K562 (cell line): ENCODE results near the gene AGK. TPM values are rescaled to one million over a fixed set of nuclear protein-coding genes. Genes with fewer than 3 reads are reported as not detected.

Experiments used
- ATF1 ChIP-seq, 2 experiments: fragments of 450-650 bp in 1 of 2; IDR thresholded peaks; 2 replicates each; pipeline ENCODE4 v1.6.1; 2016; ENCODE audit warnings: missing compliant biosample characterization in 1 of 2, missing genetic modification characterization in 1 of 2
- BMI1 ChIP-seq: fragments of 150-350 bp; IDR thresholded peaks from 2 replicates; pipeline ENCODE4 v1.6.1; 2014; ENCODE audit warnings: low read length
- CEBPZ ChIP-seq: fragments of 150-350 bp; IDR thresholded peaks from 2 replicates; pipeline ENCODE4 v1.6.1; 2014; ENCODE audit warnings: low read depth, mild to moderate bottlenecking, low read length, borderline replicate concordance
- DDX20 ChIP-seq: fragments of 450-650 bp; IDR thresholded peaks from 2 replicates; pipeline ENCODE4 v1.6.1; 2016; ENCODE audit warnings: missing genetic modification characterization, low read depth, mild to moderate bottlenecking, missing compliant biosample characterization, moderate library complexity
- GTF2E2 ChIP-seq: fragments of 200-800 bp; sonication (Bioruptor generic); IDR thresholded peaks from 2 replicates; pipeline ENCODE4 v1.6.1; 2016; ENCODE audit warnings: missing genetic modification characterization, missing compliant biosample characterization
- MBD2 ChIP-seq: sonication (generic); IDR thresholded peaks from 2 replicates; pipeline ENCODE4 v1.6.1; 2016; ENCODE audit warnings: low read depth, borderline replicate concordance
- NFE2L1 ChIP-seq: fragments of 450-650 bp; IDR thresholded peaks from 2 replicates; pipeline ENCODE4 v1.6.1; 2016; ENCODE audit warnings: missing genetic modification characterization, low read depth, mild to moderate bottlenecking, missing compliant biosample characterization, moderate library complexity, borderline replicate concordance
- NFIX ChIP-seq: fragments of 250-450 bp; sonication (Bioruptor Pico); IDR thresholded peaks from 2 replicates; pipeline ENCODE4 v1.4.0; 2020; ENCODE audit warnings: low read depth, mild to moderate bottlenecking, moderate library complexity
- SP2 ChIP-seq: IDR thresholded peaks from 2 replicates; pipeline ENCODE4 v1.6.1; 2011; ENCODE audit warnings: mild to moderate bottlenecking, low read depth, low read length, moderate library complexity; ENCODE audit not compliant: poor library complexity, severe bottlenecking; ENCODE audit errors: extremely low read depth
- ZMIZ1 ChIP-seq, 2 experiments: fragments of 150-350 bp in 1 of 2; IDR thresholded peaks; 2 replicates each; pipeline ENCODE4 v1.6.1; 2012 to 2016; ENCODE audit warnings: low read depth in 2 of 2, low read length in 2 of 2, mild to moderate bottlenecking in 1 of 2, moderate library complexity in 1 of 2
- ZNF384 ChIP-seq: IDR thresholded peaks from 2 replicates; pipeline ENCODE4 v1.6.1; 2012; ENCODE audit warnings: low read depth, low read length, improper control_type of control experiment
- ZNF609 ChIP-seq: sonication (generic); formaldehyde crosslinking; IDR thresholded peaks from 2 replicates; pipeline ENCODE4 v1.8.1; 2023; ENCODE audit warnings: missing genetic modification reagents, mild to moderate bottlenecking, borderline replicate concordance
- ZNF75A ChIP-seq: fragments of 450-650 bp; formaldehyde crosslinking; IDR thresholded peaks from 2 replicates; pipeline ENCODE4 v1.4.0; 2020; ENCODE audit warnings: mild to moderate bottlenecking
- polyA plus RNA-seq, 8 experiments: library from polyadenylated mRNA; depleted of rRNA in 4 of 8; stranded (reverse) in 5 of 8; unstranded in 3 of 8; fragments of >200 nt; fragmentation: Nextera tagmentation in 2 of 8; fragmentation: Illumina TruSeq in 1 of 8; extraction: Ambion mirVana in 2 of 8; extraction: Trizol in 1 of 8; gene quantifications; 2 replicates each; pipeline versions ENCODE4 v1.2.1 to v1.2.3, GENCODE V29; 2011 to 2014; ENCODE audit warnings: inconsistent platforms in 1 of 8, missing spikeins in 1 of 8
- total RNA-seq, 7 experiments: library from RNA; depleted of rRNA in 6 of 7; stranded (reverse); fragments of >200 nt in 6 of 7; fragmentation: Illumina TruSeq in 2 of 7; extraction: Trizol in 2 of 7; gene quantifications; 2 replicates each; pipeline versions ENCODE4 v1.2.1 to v1.2.3, GENCODE V29; 2011 to 2021; ENCODE audit warnings: low replicate concordance in 1 of 7

Gene AGK
- total and polyA plus RNA-seq, 9 of the 15 experiments (the other 6 are each of a cell fraction or from before 2014, with no cell fraction given), result 50.7 to 128 (median 71.8) TPM

GRCh38 chr7:141551094-141551781 lies at the start of gene AGK (continued):
- TF ChIP-seq ZMIZ1 (IDR thresholded peaks at IDR 0.05; ENCODE audit: low read depth in 2 of 2, low read length in 2 of 2) (0 out of 4 replicates have a peak, but pooled peaks of 1 of the 2 experiments have one; percentile 50), SP2 (no peak), MBD2 (peak; percentile 83; the same call in 1 of the 2 replicates), ZNF384 (no peak; the same call in 1 of the 2 replicates), BMI1 (peak; percentile 39; the same call in 1 of the 2 replicates), NFIX (CRISPR knock-in tag) (no peak), ZNF609 (0 out of 2 replicates have a peak, but pooled peaks have one; percentile 78), ZNF75A (no peak), NFE2L1 (tag) (no peak), CEBPZ (no peak), ATF1 (CRISPR knock-in tag; IDR thresholded peaks at IDR 0.05) (no peak; the same call in 1 of the 2 replicates), ATF1 (tag; IDR thresholded peaks at IDR 0.05) (peak; percentile 75), GTF2E2 (peak; percentile 96), DDX20 (no peak)
